Measurements from ENCODE around the gene SPEN.
"Not testable (repeated sequence)": the region's sequence is repeated elsewhere in the genome, so short reads cannot be mapped to it uniquely, and the experiment has no call there.

SPEN gene

GRCh38 chr1:15899266-15899665, 51.8 kb downstream of the SPEN start:
- CTCF ChIA-PET = no interaction called here
- POLR2A ChIA-PET (ENCODE audit: low non-redundant PET) = no interaction called here
- no peak overlapping the region for H3K27ac ChIP-seq
- TF ChIP-seq CTCF (conservative IDR thresholded peaks at IDR 0.05; ENCODE audit: low read depth) = no peak
- no peak for DNase-seq (ENCODE audit: low spot score)

- ChIA-PET CTCF (no interaction called here), POLR2A (ENCODE audit: low non-redundant PET) (no interaction called here)
- DNase-seq (ENCODE audit: low spot score) = no peak
- no peak for TF ChIP-seq CTCF (conservative IDR thresholded peaks at IDR 0.05; ENCODE audit: low read depth)
- H3K27ac ChIP-seq = 0 out of 2 replicates have a peak overlapping the region, but pooled peaks have one; percentile 20
Measured at GRCh38 chr1:15900662-15901279, 53.3 kb downstream of the SPEN start.

DNA sequence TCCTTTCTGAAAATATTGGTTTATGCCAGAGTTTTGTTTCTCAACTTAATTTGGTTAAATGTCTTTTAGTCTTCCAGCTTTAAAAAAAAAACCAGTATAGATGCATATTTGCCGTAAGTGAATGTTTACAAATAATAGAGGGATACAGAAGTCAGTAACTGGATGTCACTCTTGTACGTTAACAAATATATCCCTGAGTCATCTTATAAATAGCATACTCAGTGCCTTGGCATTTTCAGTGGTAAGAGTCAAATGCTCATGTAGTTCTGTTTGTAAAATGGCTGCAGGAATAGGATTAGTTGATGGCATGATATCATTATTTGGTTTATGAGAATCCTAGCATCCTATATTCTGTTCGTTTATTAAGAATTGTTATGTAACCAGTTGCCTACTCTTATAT, 55.4 kb downstream of the SPEN start:
- TF ChIP-seq CTCF (conservative IDR thresholded peaks at IDR 0.05; ENCODE audit: low read depth) = no peak
- H3K27ac ChIP-seq = no peak overlapping the region
- ChIA-PET POLR2A (ENCODE audit: low non-redundant PET) (no interaction called here), CTCF (no interaction called here)
- DNase-seq (ENCODE audit: low spot score) = peak; percentile 33

- CTCF ChIA-PET = no interaction called here
- 0 out of 2 replicates have a peak overlapping the region, but pooled peaks have one; percentile 20 for H3K27ac ChIP-seq
- DNase-seq (ENCODE audit: low spot score) = no peak
- no peak for TF ChIP-seq CTCF (conservative IDR thresholded peaks at IDR 0.05; ENCODE audit: low read depth)
- POLR2A ChIA-PET (ENCODE audit: low non-redundant PET) = no interaction called here
Measured at GRCh38 chr1:15908597-15908996, 61.1 kb downstream of the SPEN start.

DNA sequence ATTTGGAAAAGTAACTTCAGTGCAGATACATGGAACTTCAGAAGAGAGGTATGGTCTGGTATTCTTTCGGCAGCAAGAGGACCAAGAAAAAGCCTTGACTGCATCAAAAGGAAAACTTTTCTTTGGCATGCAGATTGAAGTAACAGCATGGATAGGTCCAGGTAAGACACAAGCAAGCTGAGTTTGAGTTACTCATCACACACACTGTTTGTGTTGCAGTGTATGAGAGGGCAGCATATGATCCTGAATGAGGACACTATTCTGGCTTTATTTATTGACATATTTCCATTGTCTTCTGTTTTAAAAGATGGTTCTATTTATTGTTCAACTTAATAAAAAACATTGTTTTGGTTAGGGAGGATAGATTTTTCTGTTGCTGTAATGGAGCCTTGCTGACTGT, 63.6 kb downstream of the SPEN start:
- DNase-seq (ENCODE audit: low spot score) = no peak
- ChIA-PET CTCF (interaction anchor here (0.6 kb wide), 1 partner anchor 101 kb away, joined by 4 read pairs; no protein-coding TSS in a partner anchor), POLR2A (ENCODE audit: low non-redundant PET) (no interaction called here)
- no peak for TF ChIP-seq CTCF (conservative IDR thresholded peaks at IDR 0.05; ENCODE audit: low read depth)
- H3K27ac ChIP-seq = no peak overlapping the region

DNA sequence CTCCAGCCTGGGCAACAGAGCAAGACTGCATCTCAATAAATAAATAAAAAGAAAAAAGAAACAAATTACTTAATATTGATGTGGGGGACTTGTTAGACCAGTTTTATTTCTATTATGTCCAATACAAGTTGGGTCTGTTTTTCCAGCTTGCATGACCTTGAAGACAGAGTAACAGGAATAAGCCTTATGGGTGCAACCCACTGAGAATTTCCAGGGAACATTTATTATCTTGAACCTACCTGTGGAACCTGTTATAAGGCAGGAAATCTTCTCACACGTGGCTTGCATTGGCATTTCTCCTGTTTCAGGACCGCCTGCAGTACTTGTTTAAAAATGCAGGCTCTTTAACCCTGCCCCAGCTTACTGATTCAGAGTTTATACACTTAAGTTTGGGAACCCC, 64.4 kb downstream of the SPEN start:
- TF ChIP-seq CTCF (conservative IDR thresholded peaks at IDR 0.05; ENCODE audit: low read depth) = no peak
- CTCF ChIA-PET = no interaction called here
- POLR2A ChIA-PET (ENCODE audit: low non-redundant PET) = no interaction called here
- no peak for DNase-seq (ENCODE audit: low spot score)
- H3K27ac ChIP-seq = 0 out of 2 replicates have a peak overlapping the region, but pooled peaks have one; percentile 15

DNA sequence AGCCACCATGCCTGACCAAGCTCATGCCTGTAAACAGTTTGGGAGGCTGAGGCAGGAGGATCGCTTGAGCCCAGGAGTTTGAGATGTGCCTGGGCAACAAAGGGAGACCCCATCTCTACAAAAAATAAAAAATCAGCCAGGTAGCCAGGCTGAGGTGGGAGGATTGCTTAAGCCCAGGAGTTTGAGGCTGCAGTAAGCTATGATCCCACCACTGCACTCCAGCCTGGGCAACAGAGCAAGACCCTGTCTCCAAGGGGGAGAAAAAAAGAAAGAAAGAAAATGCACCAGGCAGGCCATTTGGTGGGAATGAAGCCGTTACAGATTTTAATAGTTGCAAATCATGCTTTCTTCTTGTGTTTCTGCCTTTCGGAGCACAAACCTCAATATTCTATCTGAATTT, 66.1 kb downstream of the SPEN start:
- ChIA-PET POLR2A (ENCODE audit: low non-redundant PET) (interaction anchor here (0.6 kb wide), 2 partner anchors 36 to 54 kb away, joined by 3 to 7 read pairs; no protein-coding TSS in a partner anchor), CTCF (interaction anchor here (0.5 to 0.7 kb wide), 3 partner anchors 12 to 121 kb away, joined by 3 to 7 read pairs (median 4); no protein-coding TSS in a partner anchor)
- not testable (repeated sequence) for DNase-seq (ENCODE audit: low spot score)
- peak overlapping the region; percentile 32; the same call in 1 of the 2 replicates for H3K27ac ChIP-seq

Measured in RWPE1 (cell line).